ENCODE data around the gene SETD9. TPM values are rescaled to one million over a fixed set of nuclear protein-coding genes. Genes with fewer than 3 reads are reported as not detected.

SETD9 gene
- total RNA-seq, 1 donor from 2014 or later: 5.7 TPM

- peaks cover 0 to 2% (median 0%) of the 10 kb centered on the region in 3 donors for H3K27me3 ChIP-seq (ENCODE audit: control insufficient read depth in 3 of 3, insufficient read depth in 3 of 3, low read length in 3 of 3)
- no peaks in the 10 kb centered on the region for H3K36me3 ChIP-seq (ENCODE audit: control insufficient read depth in 3 of 3, insufficient read depth in 3 of 3, low read length in 3 of 3)
- no peaks in the 10 kb centered on the region for H3K9me3 ChIP-seq (ENCODE audit: control insufficient read depth in 3 of 3, low read length in 3 of 3)
- H3K9ac ChIP-seq (ENCODE audit: low read depth in 1 of 3, low read length in 3 of 3): no peak overlapping the region
- peaks cover 3 to 22% (median 5%) of the 10 kb centered on the region in 3 donors for H3K4me1 ChIP-seq (ENCODE audit: control insufficient read depth in 3 of 3, insufficient read depth in 3 of 3, low read length in 3 of 3)
- no peak overlapping the region for H3K4me3 ChIP-seq (ENCODE audit: low read length in 3 of 3)
- no peak overlapping the region for H3K27ac ChIP-seq (ENCODE audit: low read depth, low read length)
Observed at GRCh38 chr5:56954262-56954661, 44.9 kb downstream of the SETD9 start.

GRCh38 chr5:56958595-56958994 lies 49.2 kb downstream of the SETD9 start:
- no peaks in the 10 kb centered on the region for H3K9me3 ChIP-seq (ENCODE audit: control insufficient read depth in 3 of 3, low read length in 3 of 3)
- no peak overlapping the region for H3K27ac ChIP-seq (ENCODE audit: low read depth, low read length)
- no peak overlapping the region for H3K9ac ChIP-seq (ENCODE audit: low read depth in 1 of 3, low read length in 3 of 3)
- H3K4me3 ChIP-seq (ENCODE audit: low read length in 3 of 3): no peak overlapping the region
- H3K4me1 ChIP-seq (ENCODE audit: control insufficient read depth in 3 of 3, insufficient read depth in 3 of 3, low read length in 3 of 3): no peaks in the 10 kb centered on the region
- peaks cover 0 to 8% (median 5%) of the 10 kb centered on the region in 3 donors for H3K27me3 ChIP-seq (ENCODE audit: control insufficient read depth in 3 of 3, insufficient read depth in 3 of 3, low read length in 3 of 3)
- H3K36me3 ChIP-seq (ENCODE audit: control insufficient read depth in 3 of 3, insufficient read depth in 3 of 3, low read length in 3 of 3): no peaks in the 10 kb centered on the region

GRCh38 chr5:56959326-56959725 lies 49.9 kb downstream of the SETD9 start:
- Histone ChIP-seq H3K9ac (ENCODE audit: low read depth in 1 of 3, low read length in 3 of 3) (no peak overlapping the region), H3K27me3 (ENCODE audit: control insufficient read depth in 3 of 3, insufficient read depth in 3 of 3, low read length in 3 of 3) (peaks cover 0 to 8% (median 5%) of the 10 kb centered on the region in 3 donors), H3K4me1 (ENCODE audit: control insufficient read depth in 3 of 3, insufficient read depth in 3 of 3, low read length in 3 of 3) (no peaks in the 10 kb centered on the region), H3K27ac (ENCODE audit: low read depth, low read length) (no peak overlapping the region), H3K4me3 (ENCODE audit: low read length in 3 of 3) (no peak overlapping the region), H3K36me3 (ENCODE audit: control insufficient read depth in 3 of 3, insufficient read depth in 3 of 3, low read length in 3 of 3) (no peaks in the 10 kb centered on the region), H3K9me3 (ENCODE audit: control insufficient read depth in 3 of 3, low read length in 3 of 3) (no peaks in the 10 kb centered on the region)

- Histone ChIP-seq H3K9ac (ENCODE audit: low read depth in 1 of 3, low read length in 3 of 3) (no peak overlapping the region), H3K9me3 (ENCODE audit: control insufficient read depth in 3 of 3, low read length in 3 of 3) (no peaks in the 10 kb centered on the region), H3K4me3 (ENCODE audit: low read length in 3 of 3) (no peak overlapping the region), H3K27ac (ENCODE audit: low read depth, low read length) (no peak overlapping the region), H3K4me1 (ENCODE audit: control insufficient read depth in 3 of 3, insufficient read depth in 3 of 3, low read length in 3 of 3) (no peaks in the 10 kb centered on the region), H3K27me3 (ENCODE audit: control insufficient read depth in 3 of 3, insufficient read depth in 3 of 3, low read length in 3 of 3) (peaks cover 0 to 8% (median 5%) of the 10 kb centered on the region in 3 donors), H3K36me3 (ENCODE audit: control insufficient read depth in 3 of 3, insufficient read depth in 3 of 3, low read length in 3 of 3) (no peaks in the 10 kb centered on the region)
Observed at GRCh38 chr5:56961746-56962145, 52.4 kb downstream of the SETD9 start.

- no peak overlapping the region for H3K27ac ChIP-seq (ENCODE audit: low read depth, low read length)
- H3K27me3 ChIP-seq (ENCODE audit: control insufficient read depth in 3 of 3, insufficient read depth in 3 of 3, low read length in 3 of 3): peaks cover 0 to 8% (median 5%) of the 10 kb centered on the region in 3 donors
Observed at GRCh38 chr5:56962286-56962685, 52.9 kb downstream of the SETD9 start.

GRCh38 chr5:56963246-56963645 lies 53.9 kb downstream of the SETD9 start:
- peaks cover 0 to 8% (median 5%) of the 10 kb centered on the region in 3 donors for H3K27me3 ChIP-seq (ENCODE audit: control insufficient read depth in 3 of 3, insufficient read depth in 3 of 3, low read length in 3 of 3)
- H3K36me3 ChIP-seq (ENCODE audit: control insufficient read depth in 3 of 3, insufficient read depth in 3 of 3, low read length in 3 of 3): no peaks in the 10 kb centered on the region
- H3K9ac ChIP-seq (ENCODE audit: low read depth in 1 of 3, low read length in 3 of 3): no peak overlapping the region
- H3K27ac ChIP-seq (ENCODE audit: low read depth, low read length): no peak overlapping the region
- H3K4me3 ChIP-seq (ENCODE audit: low read length in 3 of 3): no peak overlapping the region
- no peaks in the 10 kb centered on the region for H3K4me1 ChIP-seq (ENCODE audit: control insufficient read depth in 3 of 3, insufficient read depth in 3 of 3, low read length in 3 of 3)
- H3K9me3 ChIP-seq (ENCODE audit: control insufficient read depth in 3 of 3, low read length in 3 of 3): no peaks in the 10 kb centered on the region

More at GRCh38 chr5:56962286-56962685, 52.9 kb downstream of the SETD9 start:
- Histone ChIP-seq H3K4me3 (ENCODE audit: low read length in 3 of 3) (no peak overlapping the region), H3K36me3 (ENCODE audit: control insufficient read depth in 3 of 3, insufficient read depth in 3 of 3, low read length in 3 of 3) (no peaks in the 10 kb centered on the region), H3K9ac (ENCODE audit: low read depth in 1 of 3, low read length in 3 of 3) (no peak overlapping the region), H3K4me1 (ENCODE audit: control insufficient read depth in 3 of 3, insufficient read depth in 3 of 3, low read length in 3 of 3) (no peaks in the 10 kb centered on the region), H3K9me3 (ENCODE audit: control insufficient read depth in 3 of 3, low read length in 3 of 3) (no peaks in the 10 kb centered on the region)

GRCh38 chr5:56964173-56964572 lies 54.8 kb downstream of the SETD9 start:
- Histone ChIP-seq H3K9me3 (ENCODE audit: control insufficient read depth in 3 of 3, low read length in 3 of 3) (no peaks in the 10 kb centered on the region), H3K9ac (ENCODE audit: low read depth in 1 of 3, low read length in 3 of 3) (no peak overlapping the region), H3K27ac (ENCODE audit: low read depth, low read length) (no peak overlapping the region), H3K4me3 (ENCODE audit: low read length in 3 of 3) (no peak overlapping the region), H3K4me1 (ENCODE audit: control insufficient read depth in 3 of 3, insufficient read depth in 3 of 3, low read length in 3 of 3) (no peaks in the 10 kb centered on the region), H3K27me3 (ENCODE audit: control insufficient read depth in 3 of 3, insufficient read depth in 3 of 3, low read length in 3 of 3) (peaks cover 0 to 7% (median 5%) of the 10 kb centered on the region in 3 donors), H3K36me3 (ENCODE audit: control insufficient read depth in 3 of 3, insufficient read depth in 3 of 3, low read length in 3 of 3) (no peaks in the 10 kb centered on the region)

Other genes with a start within 250 kb of the SETD9 start
- gene MAP3K1, start 94.0 kb upstream of the SETD9 start, total RNA-seq: 29.7 TPM
- 18.8 TPM for gene MIER3, start 42.5 kb downstream of the SETD9 start, total RNA-seq